Endometrial microvascular endothelial cells (primary cell): ENCODE data around the gene CERCAM. TPM values are rescaled to one million over a fixed set of nuclear protein-coding genes. Genes with fewer than 3 reads are reported as not detected.
"Not testable (repeated sequence)": the region's sequence is repeated elsewhere in the genome, so short reads cannot be mapped to it uniquely, and the experiment has no call there.

Source experiments
- in situ Hi-C: cut with HindIII; loops from 2 replicates; pipeline ENCODE4 v1.10.0; 2017; ENCODE audit warnings: low sequenced_read_pairs, low pct_unique_long_range_greater_than_20kb; ENCODE audit errors: inconsistent ontology term
- total RNA-seq: library from RNA; depleted of rRNA; stranded (reverse); fragments of >200 nt; gene quantifications from one replicate; pipeline ENCODE4 v1.2.3, GENCODE V29; 2015; ENCODE audit errors: inconsistent ontology term

CERCAM gene
- total RNA-seq, 1 donor from 2014 or later = 25.7 TPM

DNA sequence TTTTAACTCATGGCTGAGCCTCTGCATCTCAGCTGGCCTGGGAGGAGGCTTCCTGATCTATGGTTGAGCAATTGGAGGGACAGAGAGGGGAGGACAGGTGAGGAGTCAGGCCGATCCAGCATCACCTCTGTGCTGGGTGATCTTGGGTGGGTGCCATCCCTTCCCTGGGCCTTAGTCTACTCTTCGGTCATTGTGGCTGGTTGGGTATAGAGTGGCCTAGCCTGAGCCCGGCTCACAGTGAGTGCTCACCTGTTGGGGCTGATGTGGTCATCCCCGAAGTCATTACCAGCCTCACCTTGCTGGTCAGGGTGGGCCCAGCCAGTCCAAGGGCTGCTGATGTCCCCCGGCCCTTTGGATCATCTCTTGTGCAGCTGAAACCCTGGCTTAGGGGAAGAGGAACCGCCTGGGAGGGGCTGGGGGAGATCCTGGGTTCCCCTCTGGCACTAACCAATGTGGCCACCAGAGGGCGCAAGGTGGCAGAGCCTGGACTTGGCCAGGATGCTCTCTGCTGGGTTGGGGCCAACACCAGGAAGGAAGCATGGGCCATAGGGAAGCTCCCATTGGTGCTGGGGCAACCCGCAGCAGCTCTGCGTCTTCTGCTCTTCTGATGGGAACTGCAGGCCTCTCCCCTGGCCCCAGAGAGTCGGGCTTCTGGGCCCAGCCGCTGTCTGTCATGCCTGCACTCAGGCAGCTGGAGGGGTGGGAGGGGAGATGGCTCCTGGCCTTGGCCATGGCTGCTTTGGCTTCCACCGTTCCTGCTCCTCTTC, 17.9 kb downstream of the CERCAM start:
- in situ Hi-C loops = no loop called here

DNA sequence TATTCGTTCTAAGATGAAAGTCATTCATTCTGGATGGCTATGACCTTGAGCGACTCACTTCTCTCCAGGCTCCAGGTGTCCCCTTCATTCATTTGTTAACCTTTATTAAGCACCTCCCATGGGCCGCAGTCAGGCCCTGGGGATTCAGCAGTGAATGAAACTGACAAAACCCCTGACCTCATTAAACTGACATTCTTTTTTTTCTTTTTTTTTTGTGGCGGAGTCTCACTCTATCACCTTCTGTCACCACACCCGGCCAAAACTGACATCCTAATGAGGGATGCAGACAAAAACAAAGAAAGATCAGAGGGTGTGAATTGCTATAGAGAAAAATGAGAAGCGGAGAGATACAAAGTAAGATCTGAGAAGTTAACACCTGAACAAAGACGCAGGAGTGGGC, 18.6 kb downstream of the CERCAM start:
- in situ Hi-C loops = no loop called here

DNA sequence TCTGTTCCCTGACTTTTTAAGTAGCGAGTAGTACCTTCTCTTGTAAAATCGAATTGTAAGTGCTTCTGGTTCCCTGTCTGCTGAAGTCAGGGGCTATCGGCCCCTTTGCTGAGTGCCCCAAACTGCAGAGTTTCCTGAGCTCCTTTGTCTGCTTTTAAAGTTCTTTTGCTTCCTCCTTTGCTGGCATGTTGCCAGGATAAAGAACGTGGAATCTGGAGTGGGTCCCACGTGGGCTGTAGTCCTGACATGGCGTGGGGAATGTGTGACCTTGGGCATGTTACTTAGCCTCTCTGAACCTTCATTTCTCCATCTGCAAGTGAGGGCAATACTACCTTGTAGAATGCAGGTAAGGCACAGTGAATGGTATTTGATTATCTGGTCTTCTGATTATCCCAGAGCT, 21.5 kb downstream of the CERCAM start:
- in situ Hi-C loops = no loop called here

DNA sequence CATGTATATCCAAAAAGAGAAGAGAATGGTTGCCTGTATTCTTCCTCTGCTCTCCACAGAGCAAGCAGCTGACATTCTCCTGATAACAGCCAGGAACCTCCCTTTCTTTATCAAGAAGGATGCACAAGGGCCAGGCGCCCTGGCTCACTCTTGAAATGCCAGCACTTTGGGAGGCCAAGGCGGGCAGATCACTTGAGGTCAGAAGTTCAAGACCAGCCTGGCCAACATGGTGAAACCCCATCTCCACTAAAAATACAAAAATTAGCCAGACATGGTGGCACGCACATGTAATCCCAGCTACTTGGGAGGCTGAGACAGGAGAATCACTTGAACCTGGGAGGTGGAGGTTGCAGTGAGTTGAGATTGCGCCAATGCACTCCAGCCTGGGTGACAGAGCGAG, 25.8 kb downstream of the CERCAM start:
- in situ Hi-C loops = not testable (repeated sequence)

DNA sequence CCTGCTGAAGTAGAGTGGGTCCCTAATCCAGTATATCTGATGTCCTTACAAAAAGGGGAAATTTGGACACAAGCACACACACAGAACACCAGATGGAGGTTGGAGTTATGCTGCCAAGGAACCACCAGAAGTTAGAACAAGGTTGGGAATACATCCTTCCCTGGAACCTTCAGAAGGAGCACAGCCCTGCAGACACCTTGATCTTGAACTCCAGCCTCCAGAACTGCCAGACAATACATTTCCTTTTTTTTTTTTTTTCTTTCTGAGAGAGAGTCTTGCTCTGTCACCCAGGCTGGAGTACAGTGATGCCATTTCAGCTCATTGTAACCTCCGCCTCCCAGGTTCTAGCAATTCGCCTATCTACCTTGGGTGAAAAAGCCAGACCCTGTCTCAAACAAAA, 28.1 kb downstream of the CERCAM start:
- in situ Hi-C loops = no loop called here

DNA sequence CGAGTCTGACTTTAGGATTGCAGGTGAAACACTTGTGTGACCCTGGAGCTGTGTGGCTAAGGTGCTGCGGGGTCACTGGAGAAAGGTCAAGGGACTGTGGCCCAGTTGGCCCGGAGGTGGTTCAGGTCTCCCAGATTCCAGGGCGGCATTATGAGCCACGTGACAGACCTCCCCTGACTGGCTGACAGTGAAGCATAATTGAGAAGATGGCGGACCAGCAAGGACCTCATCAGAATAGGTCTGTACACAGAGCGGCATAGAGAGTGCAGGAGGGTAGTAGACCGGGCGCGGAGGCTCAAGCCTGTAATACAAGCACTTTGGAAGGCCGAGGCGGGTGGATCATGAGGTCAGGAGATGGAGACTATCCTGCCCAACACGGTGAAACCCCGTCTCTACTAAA, 34.3 kb downstream of the CERCAM start:
- in situ Hi-C loops = no loop called here

DNA sequence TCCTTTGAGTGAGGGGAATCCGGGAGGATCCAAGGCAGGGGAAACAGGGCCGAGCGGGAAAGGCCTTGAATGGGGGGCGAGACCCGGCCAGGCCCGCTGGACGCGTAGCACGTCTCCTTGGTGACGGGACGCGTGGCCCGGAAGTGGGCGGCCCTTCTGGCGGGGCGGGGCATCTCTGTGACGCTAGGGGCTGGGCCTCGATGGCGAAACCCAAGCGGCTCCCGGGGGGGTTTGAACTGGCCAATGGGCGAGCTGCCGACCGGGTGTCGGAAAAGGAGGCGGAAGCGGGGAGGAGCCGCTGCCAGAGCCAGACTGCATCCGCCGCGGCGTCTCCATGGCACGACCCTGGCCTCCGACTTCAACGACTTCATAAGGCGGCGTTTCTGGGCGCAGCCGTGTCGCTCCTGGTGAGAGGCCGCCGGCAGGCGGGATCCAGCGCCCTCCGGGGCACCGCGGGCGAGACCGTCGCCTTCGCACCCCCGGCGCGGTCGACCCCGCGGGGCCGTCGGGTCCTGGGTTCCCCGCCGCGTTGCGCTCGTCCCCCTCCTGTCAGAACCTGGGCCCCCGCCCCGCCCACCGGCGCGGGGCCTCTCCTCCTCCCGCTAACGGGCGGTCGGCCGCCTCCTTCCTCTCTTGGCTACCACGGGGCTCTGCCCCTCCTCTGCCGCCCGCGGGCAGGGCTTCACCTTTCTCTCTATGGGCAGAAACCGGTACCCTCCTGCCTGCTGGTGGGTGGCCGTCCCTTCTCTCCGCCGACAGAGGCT, 35.4 kb downstream of the CERCAM start, which contains the start of gene ODF2:
TSS of gene ODF2 (plus strand) at position 158 of the 764 bp plus-strand sequence. CDS start at position 244, 86 bp downstream.
- in situ Hi-C loops = no loop called here

DNA sequence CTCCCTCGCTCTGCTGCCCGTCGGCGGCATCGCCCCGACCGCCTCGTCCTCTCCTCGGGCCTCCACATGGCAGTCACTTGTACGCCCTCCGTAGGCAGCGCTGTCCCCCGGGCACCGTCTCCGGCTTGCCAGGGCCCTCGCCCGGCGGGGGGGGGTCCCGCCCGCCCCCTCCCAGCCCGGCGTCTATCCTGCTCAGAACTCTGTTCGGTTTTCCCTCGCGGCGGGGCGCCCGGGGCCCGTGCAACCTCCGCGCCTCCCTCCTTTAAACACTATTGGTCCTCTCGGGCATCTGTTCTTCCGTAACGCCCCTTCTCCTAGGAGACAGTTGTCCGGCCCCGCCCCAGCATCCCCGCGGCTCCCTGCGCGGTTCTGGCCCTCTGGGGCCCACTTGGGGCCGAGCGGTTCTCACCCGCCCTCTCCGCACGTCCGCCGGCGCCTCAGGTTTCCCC, 36.0 kb downstream of the CERCAM start:
- in situ Hi-C loops = no loop called here

DNA sequence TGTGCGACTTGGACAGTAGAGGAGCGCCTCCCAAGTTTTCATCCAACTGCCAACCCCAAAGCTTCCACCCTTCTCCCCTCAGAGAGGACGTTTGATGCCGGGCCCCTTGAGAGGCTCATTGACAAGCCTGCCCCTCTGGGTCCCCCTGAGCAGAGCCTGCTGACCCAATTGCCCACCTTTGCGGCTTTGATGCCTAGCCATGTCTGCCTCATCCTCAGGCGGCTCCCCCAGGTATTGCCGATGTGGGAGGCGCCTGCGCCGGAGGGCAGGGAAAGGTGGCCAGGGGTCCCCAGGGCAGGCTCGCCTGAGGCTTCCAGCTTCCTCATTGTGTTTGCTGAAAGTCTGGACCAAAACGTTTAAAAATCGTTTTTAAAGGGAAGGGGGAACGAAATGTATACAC, 36.5 kb downstream of the CERCAM start:
- in situ Hi-C loops = no loop called here

DNA sequence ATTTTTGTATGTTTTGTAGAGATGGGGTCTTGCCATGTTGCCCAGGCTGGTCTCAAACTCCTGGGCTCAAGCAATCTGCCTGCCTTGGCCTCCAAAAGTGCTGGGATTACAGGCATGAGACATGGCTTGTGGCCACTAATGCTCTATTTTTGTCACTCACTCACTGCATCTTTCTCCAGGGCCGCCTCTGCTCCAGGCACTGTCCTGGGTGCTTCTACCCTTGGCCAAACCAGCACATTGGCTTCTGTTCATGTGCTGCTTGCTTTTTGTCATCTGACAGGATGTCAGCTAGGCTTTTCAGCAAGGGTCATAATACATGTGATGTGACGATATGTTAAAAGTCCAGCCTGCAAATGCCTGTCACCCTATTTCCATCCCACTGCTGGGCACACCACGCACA, 38.4 kb downstream of the CERCAM start:
- in situ Hi-C loops = no loop called here

DNA sequence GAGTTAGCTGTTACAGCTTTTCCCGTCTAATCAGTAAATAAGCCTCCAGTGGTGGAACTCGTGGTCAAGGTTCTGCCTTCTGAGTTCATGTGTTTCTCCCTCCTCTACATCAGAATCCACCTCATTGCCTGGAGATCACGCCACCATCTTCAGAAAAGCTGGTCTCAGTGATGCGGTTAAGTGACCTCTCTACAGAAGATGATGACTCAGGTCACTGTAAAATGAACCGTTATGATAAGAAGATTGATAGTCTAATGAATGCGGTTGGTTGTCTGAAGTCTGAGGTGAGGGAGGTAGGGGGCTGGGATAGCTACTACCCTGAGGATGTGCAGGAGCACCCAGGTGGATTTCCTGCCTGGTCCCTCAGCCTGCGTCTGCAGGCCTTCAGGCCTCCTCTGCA, 48.4 kb downstream of the CERCAM start:
- in situ Hi-C loops = no loop called here

DNA sequence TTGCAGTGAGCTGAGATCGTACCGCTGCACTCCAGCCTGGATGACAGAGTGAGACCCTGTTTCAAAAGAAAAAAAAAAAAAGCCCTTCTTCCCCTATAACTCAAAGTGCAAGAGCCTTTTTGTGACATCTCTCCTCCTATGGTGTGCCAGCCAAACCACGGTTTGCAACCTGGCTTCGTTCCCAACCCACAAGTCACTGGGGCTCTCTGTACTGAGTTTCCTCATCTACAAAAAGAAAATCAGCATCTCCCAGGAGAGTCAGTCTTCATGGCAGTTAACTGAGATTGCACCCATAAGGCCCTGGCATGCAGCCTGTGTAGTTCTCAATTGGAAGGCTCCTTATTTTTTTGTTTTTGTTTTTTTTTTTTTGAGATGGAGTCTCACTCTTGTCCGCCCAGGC, 49.9 kb downstream of the CERCAM start:
- in situ Hi-C loops = no loop called here

DNA sequence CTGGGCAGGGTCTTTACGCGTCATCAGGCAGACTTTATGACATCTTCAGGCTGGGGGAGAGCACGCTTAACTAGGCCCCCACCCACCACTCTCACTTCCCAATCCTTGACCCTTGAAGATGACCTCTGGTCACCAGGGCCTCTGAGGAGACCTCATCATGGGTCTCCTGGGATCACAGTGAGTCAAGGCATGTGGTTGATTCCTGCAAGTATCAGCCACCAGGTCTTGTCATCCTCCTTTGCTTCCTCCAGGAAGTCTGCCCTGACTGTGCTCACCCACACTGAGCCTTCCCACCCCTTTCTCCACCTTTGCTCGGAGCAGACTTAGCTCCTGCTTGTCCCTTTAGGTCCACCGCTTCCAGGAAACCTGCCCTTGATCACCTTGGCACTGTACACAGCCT, 52.4 kb downstream of the CERCAM start:
- in situ Hi-C loops = no loop called here

DNA sequence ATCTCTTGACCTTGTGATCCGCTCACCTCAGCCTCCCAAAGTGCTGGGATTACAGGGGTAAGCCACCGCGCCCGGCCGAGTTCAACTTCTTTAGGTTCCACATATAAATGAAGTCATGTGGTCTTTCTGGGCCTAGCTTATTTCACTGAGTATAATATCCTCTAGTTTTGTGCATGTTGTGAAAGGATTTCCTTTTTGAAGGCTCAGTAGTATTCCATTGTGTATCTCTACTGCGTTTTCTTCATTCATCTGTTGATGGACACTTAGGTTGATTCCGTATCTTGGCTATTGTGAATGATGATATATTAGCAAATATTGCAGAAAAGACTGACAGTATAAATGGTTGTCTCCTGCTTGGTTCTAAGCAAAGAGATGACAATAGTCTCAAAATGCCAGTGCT, 55.2 kb downstream of the CERCAM start:
- in situ Hi-C loops = no loop called here

DNA sequence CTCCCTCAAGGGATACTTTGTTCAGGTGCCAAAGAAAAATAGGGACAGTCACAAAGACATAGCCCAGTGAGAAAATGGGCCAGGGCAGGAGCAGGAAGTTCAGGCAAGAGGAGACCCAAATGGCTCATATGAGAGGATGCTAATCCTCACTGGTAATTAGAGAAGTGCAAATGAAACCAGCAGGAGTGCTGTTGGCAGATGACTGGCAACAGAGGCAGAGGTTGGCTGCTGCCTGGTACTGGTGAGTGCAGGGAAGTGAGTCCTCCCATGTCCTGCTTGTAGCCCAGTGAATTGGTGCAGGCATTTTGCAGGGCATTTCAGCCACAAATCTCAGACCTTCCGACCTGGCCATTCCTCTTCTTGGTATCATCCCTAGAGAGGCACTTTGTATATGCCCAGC, 58.6 kb downstream of the CERCAM start:
- in situ Hi-C loops = no loop called here

DNA sequence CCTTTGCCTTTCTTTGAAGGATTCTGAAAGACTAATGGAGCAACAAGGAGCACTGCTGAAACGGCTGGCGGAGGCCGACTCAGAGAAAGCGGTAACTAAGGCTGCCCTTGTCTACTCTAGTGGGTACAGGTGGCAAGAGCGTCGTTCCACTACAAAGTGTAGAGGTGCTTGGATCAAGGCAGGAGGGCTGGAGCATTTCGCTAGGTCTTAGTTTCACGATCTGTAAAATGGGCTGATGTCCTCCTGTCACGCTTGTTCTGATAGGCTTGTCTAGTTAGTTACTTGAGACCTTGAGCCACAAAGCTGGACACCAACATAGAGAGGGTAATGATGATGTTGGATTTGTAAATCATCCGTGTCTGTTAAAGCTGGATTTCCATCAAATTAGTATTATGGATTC, 60.9 kb downstream of the CERCAM start:
- in situ Hi-C loops = no loop called here

DNA sequence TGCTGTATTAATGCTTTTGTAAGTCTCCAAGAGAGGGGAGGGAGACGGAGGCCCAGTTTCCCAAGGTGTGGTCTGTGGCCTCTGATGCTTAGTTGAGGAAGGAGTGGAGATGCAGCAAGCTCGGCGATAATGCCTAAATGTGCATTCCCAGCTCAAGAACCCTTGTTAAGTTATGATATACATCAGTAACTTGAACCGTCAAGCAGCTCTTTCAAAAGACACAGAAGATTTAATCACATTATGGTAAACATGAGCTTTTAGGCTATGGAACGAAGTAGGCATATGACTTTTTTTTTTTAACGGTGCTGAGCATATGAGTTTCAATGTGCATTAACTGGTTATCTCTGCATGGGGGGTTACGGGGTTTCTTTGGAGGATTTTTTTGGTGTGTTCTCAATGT, 61.5 kb downstream of the CERCAM start:
- in situ Hi-C loops = no loop called here

DNA sequence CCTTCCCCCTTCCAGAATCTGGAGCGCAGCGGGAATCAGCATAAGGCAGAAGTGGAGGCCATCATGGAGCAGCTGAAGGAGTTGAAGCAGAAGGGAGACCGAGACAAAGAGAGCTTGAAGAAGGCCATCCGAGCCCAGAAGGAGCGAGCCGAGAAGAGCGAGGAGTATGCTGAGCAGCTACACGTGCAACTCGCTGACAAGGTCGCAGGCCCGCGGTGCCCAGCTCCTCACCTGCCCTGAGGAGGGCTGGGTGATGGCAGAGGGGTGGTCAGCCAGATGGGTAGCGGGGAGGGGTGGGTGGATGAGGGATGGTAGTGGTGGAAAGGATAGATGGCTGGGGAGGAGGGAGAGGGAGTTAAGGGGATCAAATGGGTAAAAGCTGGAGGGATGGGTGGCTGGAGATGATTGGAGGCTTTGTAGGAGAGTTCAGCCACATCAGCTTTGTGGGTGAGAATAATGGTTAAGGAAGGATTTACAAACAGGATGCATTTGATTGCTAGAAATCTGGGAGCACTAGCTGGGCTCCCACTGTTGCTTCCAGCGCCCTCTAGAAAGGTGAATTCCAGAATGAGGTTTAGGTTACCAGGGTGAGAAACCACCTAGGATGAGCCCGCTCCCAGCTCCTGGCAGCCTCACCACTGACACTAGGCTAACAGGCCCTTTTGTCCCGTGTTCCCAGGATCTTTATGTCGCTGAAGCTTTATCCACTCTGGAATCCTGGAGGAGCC, 64.2 kb downstream of the CERCAM start:
- in situ Hi-C loops = no loop called here

DNA sequence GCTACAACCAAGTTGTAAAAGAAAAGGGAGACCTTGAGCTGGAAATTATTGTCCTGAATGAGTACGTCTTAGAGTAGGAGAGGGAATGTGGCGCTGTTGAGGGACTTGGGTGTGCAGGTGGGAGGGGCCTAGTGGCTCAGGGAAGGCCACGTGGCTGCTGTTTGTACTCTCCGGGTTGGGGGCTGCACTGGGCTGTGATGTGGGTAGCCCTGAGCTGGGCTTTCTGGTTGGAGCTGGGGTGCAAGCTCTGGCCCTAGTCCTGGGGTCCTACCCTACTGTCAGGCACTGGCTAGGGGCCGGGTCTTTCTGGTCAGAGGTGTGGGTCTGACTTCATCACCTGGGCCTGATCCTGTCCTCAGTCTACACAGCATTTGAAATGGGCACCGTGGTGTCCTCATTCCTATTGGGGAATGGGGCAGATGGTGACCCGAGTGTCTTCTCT, 64.8 kb downstream of the CERCAM start:
- in situ Hi-C loops = no loop called here

DNA sequence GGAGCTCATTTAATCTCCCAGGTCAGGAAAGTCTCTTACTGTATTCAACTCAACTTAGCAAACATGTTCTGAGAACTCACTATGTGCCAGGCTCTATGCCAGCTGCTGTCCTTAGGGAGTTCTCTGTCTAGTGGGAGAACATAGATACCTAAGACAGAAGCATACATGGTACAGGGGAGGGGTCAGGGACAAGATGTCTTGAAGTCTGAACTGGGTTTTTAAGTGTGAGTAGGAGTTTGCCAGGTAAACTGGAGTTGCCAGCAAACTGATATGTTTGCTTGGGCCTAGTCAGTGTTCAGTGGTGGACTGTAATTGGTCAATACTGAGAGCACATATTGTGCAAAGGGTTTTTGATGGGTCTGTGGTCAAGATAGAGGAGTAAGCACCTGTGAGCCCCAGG, 65.5 kb downstream of the CERCAM start:
- in situ Hi-C loops = no loop called here
